Gastroesophageal sphincter (tissue), 4 donors: ENCODE measurements around the gene FHIT. TPM values are rescaled to one million over a fixed set of nuclear protein-coding genes. Genes with fewer than 3 reads are reported as not detected.

ENCODE experiments used
- ATAC-seq: fragments of 150-250 bp; one replicate; pipeline ENCODE4 v1.9.1; 2016; ENCODE audit warnings: mild to moderate bottlenecking, moderate library complexity
- H3K27ac ChIP-seq, 4 donors: fragments of 200-600 bp; sonication (generic) in 3 of 4; 1 replicate in 3 of 4; 2 replicates in 1 of 4; pipeline ENCODE4 v1.5.1; 2016 to 2019
- H3K27me3 ChIP-seq: fragments of 200-600 bp; sonication (generic); one replicate; pipeline ENCODE4 v1.5.1; 2019
- H3K36me3 ChIP-seq, 2 donors: fragments of 200-600 bp; sonication (generic); one replicate each; pipeline ENCODE4 v1.5.1; 2019; ENCODE audit warnings: control low read depth in 1 of 2
- H3K4me1 ChIP-seq, 3 donors: fragments of 200-600 bp; sonication (generic); 1 replicate in 2 of 3; 2 replicates in 1 of 3; pipeline ENCODE4 v1.5.1; 2016 to 2019; ENCODE audit warnings: control low read depth in 2 of 3
- H3K4me3 ChIP-seq, 2 donors: fragments of 200-600 bp; sonication (generic); one replicate each; pipeline ENCODE4 v1.5.1; 2019; ENCODE audit warnings: mild to moderate bottlenecking in 1 of 2, moderate library complexity in 1 of 2
- H3K9me3 ChIP-seq, 3 donors: fragments of 200-600 bp; sonication (generic); one replicate each; pipeline ENCODE4 v1.5.1; 2017 to 2019; ENCODE audit warnings: control low read depth in 2 of 3
- EP300 ChIP-seq: sonication (generic); formaldehyde crosslinking; IDR thresholded peaks from one replicate; pipeline ENCODE4 v1.6.1; 2017; ENCODE audit warnings: antibody characterized with exemption, mild to moderate bottlenecking
- POLR2A ChIP-seq, 2 donors: fragments of 450-650 bp; IDR thresholded peaks; one replicate each; pipeline ENCODE4 v1.6.1; 2017; ENCODE audit warnings: antibody characterized with exemption in 2 of 2, mild to moderate bottlenecking in 2 of 2, moderate library complexity in 1 of 2
- POLR2AphosphoS5 ChIP-seq: sonication (generic); formaldehyde crosslinking; IDR thresholded peaks from one replicate; pipeline ENCODE4 v1.6.1; 2017; ENCODE audit warnings: antibody characterized with exemption
- WGBS, 2 donors: methylation state at CpG; one replicate each; pipeline ENCODE4 v1.1.5; 2018; ENCODE audit warnings: low coverage in 1 of 2; 5-methylcytosine and 5-hydroxymethylcytosine counted together
- total RNA-seq, 4 donors: library from RNA; depleted of rRNA; stranded (reverse); fragments of >200 nt; gene quantifications; one replicate each; pipeline ENCODE4 v1.1.0, GENCODE V29; 2016
- TF ChIP-seq, protein P1 (sequence below), 4 experiments: fragments of 200-600 bp in 2 of 4; fragments of 450-650 bp in 2 of 4; sonication (generic) in 1 of 4; IDR thresholded peaks; one replicate each; pipeline ENCODE4 v1.5.1; 2017 to 2019; ENCODE audit warnings: antibody characterized with exemption in 4 of 4, mild to moderate bottlenecking in 2 of 4, moderate library complexity in 2 of 4

FHIT gene
- total RNA-seq, 4 donors from 2014 or later: 1.4 to 7.3 (median 3.9) TPM

DNA sequence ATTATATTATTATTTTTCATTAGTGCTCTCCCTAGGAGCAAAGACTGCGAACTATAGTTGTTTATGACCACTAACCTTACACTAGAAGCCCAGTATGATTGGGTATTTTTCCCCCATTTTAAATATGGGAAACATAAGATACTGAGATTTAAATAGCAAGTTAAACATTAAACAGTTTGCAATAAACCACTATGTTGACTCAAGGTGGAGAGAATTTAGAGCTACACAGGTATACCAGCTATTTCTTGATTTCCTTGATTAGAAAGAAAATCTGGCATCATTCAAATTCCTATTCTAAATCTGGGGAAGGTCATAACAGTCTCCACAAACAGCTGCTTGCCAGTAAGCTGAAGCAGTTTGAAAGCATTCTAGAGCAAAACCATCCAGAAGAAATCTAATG is 1337.6 kb downstream of the FHIT start:
- no peak for TF ChIP-seq EP300
- TF ChIP-seq, protein P1, sequence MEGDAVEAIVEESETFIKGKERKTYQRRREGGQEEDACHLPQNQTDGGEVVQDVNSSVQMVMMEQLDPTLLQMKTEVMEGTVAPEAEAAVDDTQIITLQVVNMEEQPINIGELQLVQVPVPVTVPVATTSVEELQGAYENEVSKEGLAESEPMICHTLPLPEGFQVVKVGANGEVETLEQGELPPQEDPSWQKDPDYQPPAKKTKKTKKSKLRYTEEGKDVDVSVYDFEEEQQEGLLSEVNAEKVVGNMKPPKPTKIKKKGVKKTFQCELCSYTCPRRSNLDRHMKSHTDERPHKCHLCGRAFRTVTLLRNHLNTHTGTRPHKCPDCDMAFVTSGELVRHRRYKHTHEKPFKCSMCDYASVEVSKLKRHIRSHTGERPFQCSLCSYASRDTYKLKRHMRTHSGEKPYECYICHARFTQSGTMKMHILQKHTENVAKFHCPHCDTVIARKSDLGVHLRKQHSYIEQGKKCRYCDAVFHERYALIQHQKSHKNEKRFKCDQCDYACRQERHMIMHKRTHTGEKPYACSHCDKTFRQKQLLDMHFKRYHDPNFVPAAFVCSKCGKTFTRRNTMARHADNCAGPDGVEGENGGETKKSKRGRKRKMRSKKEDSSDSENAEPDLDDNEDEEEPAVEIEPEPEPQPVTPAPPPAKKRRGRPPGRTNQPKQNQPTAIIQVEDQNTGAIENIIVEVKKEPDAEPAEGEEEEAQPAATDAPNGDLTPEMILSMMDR (IDR thresholded peaks at IDR 0.05): no peak
- no peak for TF ChIP-seq POLR2AphosphoS5
- TF ChIP-seq POLR2A (IDR thresholded peaks at IDR 0.05): no peak
- ATAC-seq: no peak
- Histone ChIP-seq H3K36me3 (no peaks in the 10 kb centered on the region), H3K4me1 (no peaks in the 10 kb centered on the region), H3K27me3 (no peaks in the 10 kb centered on the region), H3K4me3 (no peak overlapping the region), H3K27ac (no peak overlapping the region), H3K9me3 (no peaks in the 10 kb centered on the region)
- 90 to 92% methylated on average over 1 of the region's 1 CpG for WGBS, 2 donors

DNA sequence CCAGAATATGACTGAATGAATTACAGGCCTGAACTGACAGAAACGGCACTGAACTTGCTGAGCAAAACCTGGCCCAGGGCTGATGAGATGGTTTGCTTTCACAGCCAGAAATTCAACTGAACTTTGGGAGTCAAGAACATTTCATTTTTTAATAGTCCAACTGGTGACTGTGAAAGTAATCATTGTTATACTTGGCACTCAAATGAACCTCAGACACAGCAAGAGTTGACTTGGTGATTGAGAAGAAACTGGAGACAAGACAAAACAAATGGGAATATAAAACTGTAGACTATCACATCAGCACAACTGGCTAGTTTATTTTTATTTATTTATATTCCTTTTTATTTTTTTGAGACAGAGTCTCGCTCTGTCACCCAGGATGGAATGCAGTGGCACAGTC is 1342.6 kb downstream of the FHIT start:
- TF ChIP-seq POLR2AphosphoS5 (no peak), POLR2A (IDR thresholded peaks at IDR 0.05) (no peak), EP300 (no peak)
- TF ChIP-seq, protein P1 (IDR thresholded peaks at IDR 0.05): no peak
- Histone ChIP-seq H3K27me3 (no peaks in the 10 kb centered on the region), H3K27ac (no peak overlapping the region), H3K36me3 (no peaks in the 10 kb centered on the region), H3K4me1 (no peaks in the 10 kb centered on the region), H3K9me3 (no peaks in the 10 kb centered on the region), H3K4me3 (no peak overlapping the region)
- ATAC-seq: no peak
- WGBS, 2 donors: 97 to 100% methylated on average over 1 to 2 of the region's 2 CpGs

- Histone ChIP-seq H3K36me3 (no peaks in the 10 kb centered on the region), H3K27ac (no peak overlapping the region), H3K4me3 (no peak overlapping the region), H3K4me1 (no peaks in the 10 kb centered on the region), H3K9me3 (no peaks in the 10 kb centered on the region), H3K27me3 (no peaks in the 10 kb centered on the region)
- WGBS, 2 donors: 100% methylated on average over 2 of the region's 2 CpGs; no CpG with 5 or more reads in 1 of the 2 donors
- TF ChIP-seq POLR2AphosphoS5 (no peak), POLR2A (IDR thresholded peaks at IDR 0.05) (no peak), EP300 (no peak)
- TF ChIP-seq, protein P1 (IDR thresholded peaks at IDR 0.05): no peak
- ATAC-seq: no peak
Observed at GRCh38 chr3:59908280-59908679, 1343.0 kb downstream of the FHIT start.

DNA sequence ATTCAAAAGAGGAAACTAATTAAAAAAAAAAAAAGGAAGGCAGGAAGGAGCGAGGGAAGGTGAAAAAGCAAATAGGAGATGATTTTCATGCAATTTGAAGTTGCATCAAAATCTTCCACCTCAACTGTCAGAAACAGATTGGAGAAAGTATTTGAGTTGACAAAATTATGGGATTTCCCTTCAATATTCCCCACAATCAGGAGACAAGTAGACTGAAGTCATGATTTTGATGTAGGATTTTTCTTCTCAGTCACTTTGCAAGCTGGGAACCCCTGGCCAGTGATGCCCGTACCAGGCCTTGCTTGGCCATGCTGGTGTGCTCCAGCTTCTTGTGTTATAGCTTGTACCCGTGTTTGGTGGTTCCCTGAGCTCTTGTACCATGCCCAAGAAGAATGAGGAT is 1347.0 kb downstream of the FHIT start:
- no peak for ATAC-seq
- 75 to 86% methylated on average over 1 of the region's 3 CpGs for WGBS, 2 donors
- no peak overlapping the region for H3K27ac ChIP-seq
- H3K36me3 ChIP-seq: no peaks in the 10 kb centered on the region
- H3K27me3 ChIP-seq: no peaks in the 10 kb centered on the region
- H3K4me3 ChIP-seq: no peak overlapping the region
- no peak for TF ChIP-seq POLR2A (IDR thresholded peaks at IDR 0.05)
- no peak for TF ChIP-seq EP300
- TF ChIP-seq POLR2AphosphoS5: no peak
- TF ChIP-seq, protein P1 (IDR thresholded peaks at IDR 0.05): no peak
- H3K4me1 ChIP-seq: no peaks in the 10 kb centered on the region
- no peaks in the 10 kb centered on the region for H3K9me3 ChIP-seq

GRCh38 chr3:59899061-59899460 is 1352.2 kb downstream of the FHIT start:
- Histone ChIP-seq H3K27me3 (no peaks in the 10 kb centered on the region), H3K4me1 (no peaks in the 10 kb centered on the region), H3K4me3 (no peak overlapping the region), H3K9me3 (no peaks in the 10 kb centered on the region), H3K36me3 (no peaks in the 10 kb centered on the region), H3K27ac (no peak overlapping the region)
- ATAC-seq: no peak
- TF ChIP-seq, protein P1 (IDR thresholded peaks at IDR 0.05): no peak
- TF ChIP-seq POLR2A (IDR thresholded peaks at IDR 0.05): no peak
- no peak for TF ChIP-seq EP300
- no peak for TF ChIP-seq POLR2AphosphoS5
- no CpG with 5 or more reads among the region's 1 CpG for WGBS, 2 donors
